ENCODE measurements around the gene MAGI1.
"Not testable (repeated sequence)": the region's sequence is repeated elsewhere in the genome, so short reads cannot be mapped to it uniquely, and the experiment has no call there.

MAGI1 gene

DNA sequence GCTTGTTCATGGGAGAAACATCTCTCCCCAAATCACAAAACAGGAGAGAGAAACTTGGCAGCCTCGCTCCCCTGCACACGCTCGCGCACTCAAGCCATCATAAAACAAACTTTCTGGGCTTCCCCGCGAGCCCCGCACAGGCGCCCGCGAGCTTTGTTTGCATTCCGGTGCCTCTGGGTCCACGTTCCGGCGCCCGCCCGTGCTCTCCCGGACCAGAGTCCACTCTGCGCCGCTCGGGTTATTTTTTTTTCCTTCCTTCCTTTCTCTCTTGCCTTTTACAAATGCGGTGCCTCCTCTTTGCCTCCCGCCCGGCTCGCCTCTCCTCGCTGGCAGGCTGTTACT, 363 bp downstream of the MAGI1 start:
- DNase-seq = no peak

- DNase-seq = no peak
These were observed 740 bp downstream of the MAGI1 start for GRCh38 chr3:66037986-66038369.

DNA sequence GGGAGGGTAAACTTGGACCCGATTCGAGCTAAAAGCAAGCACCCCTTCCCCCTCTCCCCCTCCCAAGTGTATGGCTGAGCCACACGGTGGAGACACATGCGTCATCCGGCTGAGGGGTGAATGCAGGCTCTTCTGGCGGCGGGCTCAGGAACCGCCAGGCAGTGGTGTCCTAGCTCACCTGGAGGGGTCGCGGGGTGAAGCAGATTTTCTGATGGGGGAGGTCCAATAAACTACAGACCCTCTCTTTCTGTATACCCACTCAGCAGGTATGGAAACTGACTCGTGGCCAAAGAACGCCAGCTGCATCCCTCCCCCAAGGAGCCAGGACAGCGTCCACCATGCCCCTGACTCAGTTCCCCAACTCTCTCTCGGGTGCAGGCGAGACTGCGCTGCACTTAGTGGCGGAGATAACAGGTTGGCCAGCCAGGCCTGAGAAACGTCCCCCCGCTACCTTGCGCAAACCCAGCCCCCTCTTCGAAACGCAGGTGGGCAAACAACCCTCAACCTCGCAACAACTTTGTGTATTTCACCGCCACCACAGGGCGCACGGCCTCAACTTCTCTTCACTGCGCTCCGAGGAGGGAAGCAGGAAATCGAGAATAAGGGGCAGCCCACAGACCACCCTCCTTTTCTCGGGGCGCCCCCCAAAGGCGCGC, 1.3 kb downstream of the MAGI1 start:
- no peak for DNase-seq

- no peak for DNase-seq
These were observed 2.1 kb downstream of the MAGI1 start for GRCh38 chr3:66036586-66037148.

- no peak for DNase-seq
These were observed 2.8 kb downstream of the MAGI1 start for GRCh38 chr3:66035763-66036477.

DNA sequence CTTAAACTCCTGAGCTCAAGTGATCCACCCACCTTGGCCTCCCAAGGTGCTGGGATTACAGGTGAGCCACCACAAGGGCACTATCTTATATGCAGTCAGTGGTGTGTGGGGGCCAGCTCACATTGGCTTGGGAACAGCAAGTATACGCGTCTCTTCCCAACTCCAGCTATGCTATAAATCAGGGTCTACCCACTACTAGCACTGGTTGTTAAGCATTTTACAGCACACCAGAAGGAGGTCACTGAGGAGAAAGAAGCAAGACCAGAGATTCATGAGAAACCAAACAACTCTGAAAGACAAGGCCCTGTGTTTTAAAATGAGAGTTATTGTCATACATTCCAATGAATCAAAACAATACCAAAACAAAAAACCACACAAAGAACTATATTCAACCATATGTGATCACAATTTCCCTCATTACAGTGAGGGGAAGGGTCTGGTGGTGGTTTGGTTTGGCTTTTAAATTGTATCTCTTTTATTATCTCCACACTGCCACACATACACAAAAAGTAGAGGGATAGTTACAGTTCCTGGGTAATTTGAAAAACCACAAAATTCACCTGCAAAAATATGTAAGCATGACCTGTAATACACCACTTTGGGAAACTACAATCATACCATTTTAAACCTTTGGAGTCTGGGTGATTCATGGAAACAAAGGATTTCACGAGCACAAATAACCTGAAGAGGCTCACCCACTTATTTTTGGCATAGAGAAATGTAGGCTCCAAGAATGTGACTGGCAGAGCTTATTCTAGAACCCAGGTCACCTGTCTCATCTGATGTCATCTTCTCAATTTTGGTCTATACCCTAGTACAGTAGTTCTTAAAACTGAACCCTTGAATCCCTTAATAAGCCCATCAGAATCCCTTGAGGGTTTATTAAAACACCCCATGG, 5.2 kb downstream of the MAGI1 start:
- no peak for DNase-seq

DNA sequence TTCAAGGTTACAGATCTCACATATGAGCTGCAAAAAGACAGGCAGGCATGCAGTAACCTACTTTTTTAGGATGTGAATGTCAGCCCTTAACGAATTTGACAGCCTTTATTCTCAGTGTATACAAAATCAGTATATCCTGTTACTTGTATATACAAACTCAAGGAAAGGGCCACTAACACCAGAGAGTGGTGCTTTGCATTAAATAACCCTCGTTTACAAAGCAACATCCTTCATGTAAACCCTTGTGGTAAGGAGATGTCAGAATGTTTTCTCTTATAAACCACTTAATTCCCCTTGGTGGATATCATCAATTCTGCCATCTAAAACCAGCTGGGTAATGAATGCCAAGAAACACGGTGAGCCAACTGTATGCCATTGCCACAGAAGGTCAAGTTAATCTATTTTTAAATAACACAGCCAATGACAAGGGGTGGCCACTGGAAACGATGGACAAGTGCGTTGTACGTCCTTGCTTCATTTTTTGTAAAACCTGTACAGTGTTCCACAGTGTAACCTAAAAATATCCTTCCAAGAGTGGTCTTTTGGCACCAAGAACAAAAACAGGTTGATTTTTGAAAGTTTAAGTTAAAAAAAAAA, 7.5 kb downstream of the MAGI1 start:
- DNase-seq = no peak

DNA sequence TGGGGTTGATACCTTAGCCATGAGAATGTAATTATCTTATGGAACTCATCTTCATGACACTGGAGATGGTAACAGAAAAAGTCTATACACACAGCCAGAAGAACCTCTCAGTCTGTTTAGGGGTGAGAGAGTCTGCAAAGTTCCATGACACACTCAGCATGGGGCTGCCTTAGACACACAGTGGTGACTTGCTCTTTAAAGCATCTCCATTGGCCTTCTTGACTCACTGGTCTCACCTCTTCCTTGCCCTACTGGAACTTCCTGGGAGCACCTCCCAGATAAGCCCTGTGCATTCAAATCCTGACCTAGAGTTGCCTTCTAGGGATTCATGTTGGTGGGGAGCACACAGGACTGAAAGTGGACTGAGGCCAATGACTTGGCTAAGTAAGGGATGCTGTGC, 9.3 kb downstream of the MAGI1 start:
- no peak for DNase-seq

DNA sequence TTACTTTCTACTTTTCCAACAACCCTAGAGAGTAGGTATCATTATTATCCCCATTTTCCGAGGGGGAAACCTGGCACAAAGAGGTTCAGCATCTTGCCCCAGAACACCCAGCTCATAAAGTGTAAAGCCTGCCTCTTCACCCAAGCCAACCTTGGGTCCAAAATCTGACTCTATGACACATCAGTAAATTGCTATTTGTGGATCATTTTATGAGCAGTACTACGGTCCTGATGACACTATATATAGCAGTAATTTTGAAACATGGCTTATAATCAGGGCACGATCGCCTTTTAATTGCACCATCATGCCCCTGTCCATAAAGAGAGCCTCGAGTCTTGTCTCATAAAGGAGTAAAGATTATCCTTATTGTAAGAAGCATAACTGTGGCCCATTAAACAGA, 9.7 kb downstream of the MAGI1 start:
- no peak for DNase-seq

DNA sequence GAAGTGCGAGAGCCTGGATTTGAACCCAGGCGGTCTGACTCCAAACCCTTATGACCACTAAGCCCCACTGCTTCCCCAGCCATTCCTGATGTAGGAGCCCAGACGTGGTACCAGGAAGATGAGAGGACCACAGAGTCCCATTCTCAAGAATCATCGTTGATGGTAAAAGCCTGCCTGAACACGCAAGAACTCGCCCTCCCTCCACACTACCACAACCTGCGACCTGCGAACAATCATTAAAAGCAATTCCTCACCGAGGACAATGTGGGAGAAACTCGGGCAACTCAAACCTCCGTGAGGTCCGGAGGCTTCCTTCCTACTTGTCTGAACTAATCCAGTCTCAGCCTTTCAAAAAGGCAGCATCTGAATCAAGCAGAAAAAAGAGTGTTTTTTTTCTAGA, 10.3 kb downstream of the MAGI1 start:
- no peak for DNase-seq

DNA sequence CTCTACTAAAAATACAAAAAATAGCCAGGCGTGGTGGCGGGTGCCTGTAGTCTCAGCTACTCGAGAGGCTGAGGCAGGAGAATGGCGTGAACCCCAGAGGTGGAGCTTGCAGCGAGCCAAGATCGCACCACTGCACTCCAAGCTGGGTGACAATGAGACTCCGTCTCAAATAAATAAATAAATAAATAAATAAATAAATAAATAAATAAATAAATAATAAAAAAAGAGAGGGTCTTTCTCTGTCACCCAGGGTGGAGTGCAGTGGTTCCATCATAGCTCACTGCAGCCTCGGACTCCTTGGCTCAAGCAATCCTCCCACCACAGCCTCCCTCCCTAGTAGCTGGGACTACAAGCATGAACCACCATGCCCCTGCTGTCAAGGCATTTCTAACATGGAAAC, 11.6 kb downstream of the MAGI1 start:
- not testable (repeated sequence) for DNase-seq

- no peak for DNase-seq
These were observed 14.9 kb downstream of the MAGI1 start for GRCh38 chr3:66023738-66024385.

DNA sequence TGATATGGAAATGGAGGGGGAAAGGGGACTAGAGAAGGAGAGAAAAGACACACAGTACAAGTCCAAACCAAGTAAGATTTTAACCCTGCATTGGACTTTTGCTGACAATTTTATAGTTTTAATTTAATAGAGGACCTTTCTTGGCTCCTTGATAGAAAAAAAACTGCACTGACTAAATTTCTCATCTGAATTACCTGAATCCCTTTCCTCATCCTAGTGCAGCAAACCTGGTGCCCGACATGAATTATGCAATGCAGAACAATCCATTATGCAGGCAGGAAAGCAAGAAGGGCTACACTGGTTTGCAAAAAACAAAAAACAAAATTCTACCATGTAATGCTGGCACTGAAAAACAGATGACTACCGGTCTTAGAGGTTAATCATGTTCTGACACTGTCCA, 15.5 kb downstream of the MAGI1 start:
- DNase-seq = no peak

- DNase-seq = no peak
These were observed 17.0 kb downstream of the MAGI1 start for GRCh38 chr3:66021731-66022131.

- no peak for DNase-seq
These were observed 18.8 kb downstream of the MAGI1 start for GRCh38 chr3:66019896-66020295.

GRCh38 chr3:66018057-66019033, 20.4 kb downstream of the MAGI1 start:
- no peak for DNase-seq

DNA sequence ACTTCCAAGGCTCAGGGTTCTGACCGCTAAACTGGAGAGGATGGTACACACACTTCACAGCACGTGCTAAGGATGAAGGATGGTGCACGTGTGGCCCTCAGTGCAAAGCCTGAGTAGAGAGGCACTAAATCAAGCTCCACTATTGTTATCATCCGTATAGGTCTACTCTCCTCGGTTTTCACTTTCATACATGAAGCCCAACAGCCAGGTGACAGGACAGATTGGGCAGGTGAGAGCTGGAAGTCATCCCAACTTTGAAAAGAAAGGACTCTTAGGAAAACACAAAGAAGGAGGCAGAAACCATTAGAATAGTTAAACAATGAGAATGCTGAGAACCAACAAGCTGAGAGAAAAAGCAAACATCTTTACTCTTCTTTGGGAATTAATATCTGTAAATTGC, 21.1 kb downstream of the MAGI1 start:
- peak; percentile 17 to 21 for DNase-seq

DNA sequence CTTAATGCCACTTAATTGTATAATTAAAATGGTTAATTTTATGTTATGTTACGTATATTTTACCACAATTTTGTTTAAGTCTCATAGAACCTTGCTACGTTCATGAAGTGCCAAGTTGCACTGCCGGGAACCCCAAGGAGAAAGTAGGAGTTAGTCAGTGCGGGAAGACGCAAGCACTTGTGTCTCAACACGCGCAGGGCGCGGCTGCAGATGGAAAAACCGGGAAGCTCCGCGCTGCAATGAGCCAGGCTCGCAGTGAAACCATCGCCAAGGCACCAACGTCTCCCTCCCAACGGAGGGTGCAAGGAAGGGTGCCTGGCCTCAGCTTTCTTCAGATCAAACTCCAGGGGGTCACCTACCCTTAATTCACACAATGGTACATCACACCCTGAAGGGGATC, 21.6 kb downstream of the MAGI1 start:
- DNase-seq = no peak

GRCh38 chr3:66015841-66016240, 22.9 kb downstream of the MAGI1 start:
- no peak for DNase-seq

- DNase-seq = no peak
These were observed 24.1 kb downstream of the MAGI1 start for GRCh38 chr3:66014651-66015050.

GRCh38 chr3:66014056-66014455, 24.7 kb downstream of the MAGI1 start:
- DNase-seq = no peak

All from NCI-H187 (cell line).